GM23248 (cell line): ENCODE results near the gene MAP4K1. TPM values are rescaled to one million over a fixed set of nuclear protein-coding genes. Genes with fewer than 3 reads are reported as not detected.

Source experiments
- DNase-seq: peaks from one replicate; pipeline ENCODE4 v3.0.0-alpha.2; 2015
- H2AFZ ChIP-seq: fragments of 200-600 bp; sonication (generic); 2 replicates; pipeline ENCODE4 v1.6.1; 2016; ENCODE audit warnings: antibody characterized with exemption
- H3F3A ChIP-seq: fragments of 200-600 bp; sonication (generic); 2 replicates; pipeline ENCODE4 v1.6.1; 2016; ENCODE audit warnings: mild to moderate bottlenecking, antibody characterized with exemption, mixed run types; ENCODE audit not compliant: insufficient read depth
- H3K27ac ChIP-seq: fragments of 200-600 bp; sonication (generic); 2 replicates; pipeline ENCODE4 v1.5.1; 2016; ENCODE audit warnings: mild to moderate bottlenecking
- H3K27me3 ChIP-seq: fragments of 200-600 bp; sonication (generic); replicated peaks from 2 replicates; pipeline ENCODE4 v1.6.1; 2016; ENCODE audit warnings: mild to moderate bottlenecking; ENCODE audit not compliant: insufficient read depth
- H3K36me3 ChIP-seq: fragments of 200-600 bp; sonication (generic); 2 replicates; pipeline ENCODE4 v1.6.1; 2016; ENCODE audit warnings: low read depth, mild to moderate bottlenecking
- H3K4me1 ChIP-seq: fragments of 200-600 bp; sonication (generic); 2 replicates; pipeline ENCODE4 v1.6.1; 2016; ENCODE audit warnings: mild to moderate bottlenecking; ENCODE audit not compliant: insufficient read depth
- H3K4me2 ChIP-seq: fragments of 200-600 bp; sonication (generic); one replicate; pipeline ENCODE4 v1.6.1; 2016; ENCODE audit warnings: mild to moderate bottlenecking; ENCODE audit not compliant: unreplicated experiment
- H3K4me3 ChIP-seq: fragments of 200-600 bp; sonication (generic); 2 replicates; pipeline ENCODE4 v1.5.1; 2016; ENCODE audit warnings: mild to moderate bottlenecking
- H3K79me2 ChIP-seq: fragments of 200-600 bp; sonication (generic); 2 replicates; pipeline ENCODE4 v1.6.1; 2016; ENCODE audit warnings: mild to moderate bottlenecking; ENCODE audit not compliant: insufficient read depth
- H3K9ac ChIP-seq: fragments of 200-600 bp; sonication (generic); 2 replicates; pipeline ENCODE4 v1.6.1; 2016; ENCODE audit warnings: mild to moderate bottlenecking
- H3K9me2 ChIP-seq: fragments of 200-600 bp; sonication (generic); 2 replicates; pipeline ENCODE4 v1.6.1; 2016; ENCODE audit warnings: mixed run types, mild to moderate bottlenecking, moderate library complexity; ENCODE audit not compliant: insufficient read depth
- H3K9me3 ChIP-seq: fragments of 200-600 bp; sonication (generic); one replicate; pipeline ENCODE4 v1.6.1; 2017; ENCODE audit warnings: low read depth
- H4K20me1 ChIP-seq: fragments of 200-600 bp; sonication (generic); 2 replicates; pipeline ENCODE4 v1.6.0; 2016; ENCODE audit not compliant: insufficient read depth
- EZH2 ChIP-seq: fragments of 200-600 bp; sonication (generic); IDR thresholded peaks from 2 replicates; pipeline ENCODE4 v1.6.1; 2018; ENCODE audit warnings: antibody characterized with exemption, mild to moderate bottlenecking; ENCODE audit not compliant: insufficient read depth, poor library complexity, severe bottlenecking
- EZH2phosphoT487 ChIP-seq: fragments of 200-600 bp; sonication (generic); IDR thresholded peaks from 2 replicates; pipeline ENCODE4 v1.6.1; 2018; ENCODE audit warnings: antibody characterized with exemption, moderate library complexity, mild to moderate bottlenecking, low read depth; ENCODE audit not compliant: insufficient read depth
- WGBS, 2 experiments: methylation state at CpG; one replicate each; pipeline ENCODE4 v1.1.6; 2015 to 2017; ENCODE audit warnings: low lambda C conversion rate in 2 of 2, low coverage in 1 of 2; ENCODE audit errors: missing lambda C conversion rate in 2 of 2; 5-methylcytosine and 5-hydroxymethylcytosine counted together
- in situ Hi-C: fragments of 300-500 bp; cut with MboI; formaldehyde crosslinking; loops from 2 replicates; pipeline ENCODE4 v1.15.0; 2020
- polyA plus RNA-seq: library from polyadenylated mRNA; unstranded; fragments of >200 nt; fragmentation: Nextera tagmentation; extraction: Ambion mirVana; gene quantifications from 2 replicates; pipeline ENCODE4 v1.2.1, GENCODE V29; 2016
- total RNA-seq: library from RNA; depleted of rRNA; stranded (reverse); fragments of >200 nt; shearing (Covaris generic); gene quantifications from 2 replicates; pipeline ENCODE4 v1.2.3, GENCODE V29; 2014

The MAP4K1 gene
- total and polyA plus RNA-seq, 2 experiments from 2014 or later: 0.63 TPM; not detected in 1

GRCh38 chr19:38563475-38563874, 54.3 kb downstream of the MAP4K1 start:
- Histone ChIP-seq H2AFZ (no peak overlapping the region), H4K20me1 (no peaks in the 10 kb centered on the region), H3K27me3 (peaks cover 13% of the 10 kb centered on the region), H3K9me2 (no peaks in the 10 kb centered on the region), H3K27ac (no peak overlapping the region), H3K9me3 (no peaks in the 10 kb centered on the region), H3K4me3 (no peak overlapping the region), H3K4me2 (no peak overlapping the region), H3K79me2 (no peaks in the 10 kb centered on the region), H3K36me3 (no peaks in the 10 kb centered on the region), H3K4me1 (peaks cover 7% of the 10 kb centered on the region), H3F3A (peaks cover 4% of the 10 kb centered on the region; the same call in 1 of the 2 replicates), H3K9ac (no peak overlapping the region)
- TF ChIP-seq EZH2: no peak
- TF ChIP-seq EZH2phosphoT487: no peak
- no peak for DNase-seq
- WGBS, 2 experiments: 81 to 82% methylated on average over 9 of the region's 9 CpGs
- in situ Hi-C loops: no loop called here

GRCh38 chr19:38562096-38562495, 55.7 kb downstream of the MAP4K1 start:
- DNase-seq: no peak
- peaks cover 7% of the 10 kb centered on the region for H3K4me1 ChIP-seq
- H3K4me3 ChIP-seq: no peak overlapping the region
- H3K9me2 ChIP-seq: no peaks in the 10 kb centered on the region
- H3K9me3 ChIP-seq: no peaks in the 10 kb centered on the region
- no peaks in the 10 kb centered on the region for H4K20me1 ChIP-seq
- H3K36me3 ChIP-seq: no peaks in the 10 kb centered on the region
- 36 to 64% methylated on average over 6 of the region's 6 CpGs for WGBS, 2 experiments
- no peak overlapping the region for H2AFZ ChIP-seq
- no peak overlapping the region for H3K27ac ChIP-seq
- no peaks in the 10 kb centered on the region for H3K79me2 ChIP-seq
- no peak overlapping the region for H3K9ac ChIP-seq
- H3K4me2 ChIP-seq: no peak overlapping the region
- peaks cover 13% of the 10 kb centered on the region for H3K27me3 ChIP-seq
- no peak for TF ChIP-seq EZH2phosphoT487
- TF ChIP-seq EZH2: no peak
- peaks cover 4% of the 10 kb centered on the region; the same call in 1 of the 2 replicates for H3F3A ChIP-seq
- in situ Hi-C loops: no loop called here

- no peak overlapping the region for H2AFZ ChIP-seq
- WGBS, 2 experiments: 58 to 64% methylated on average over 11 of the region's 11 CpGs
- H3K79me2 ChIP-seq: no peaks in the 10 kb centered on the region
- peaks cover 13% of the 10 kb centered on the region for H3K27me3 ChIP-seq
- H3K4me3 ChIP-seq: no peak overlapping the region
- H3K9me3 ChIP-seq: no peaks in the 10 kb centered on the region
- H4K20me1 ChIP-seq: no peaks in the 10 kb centered on the region
- TF ChIP-seq EZH2: no peak
- TF ChIP-seq EZH2phosphoT487: no peak
- no peak overlapping the region for H3K27ac ChIP-seq
- in situ Hi-C loops: no loop called here
- peaks cover 4% of the 10 kb centered on the region; the same call in 1 of the 2 replicates for H3F3A ChIP-seq
- H3K9ac ChIP-seq: no peak overlapping the region
- H3K9me2 ChIP-seq: no peaks in the 10 kb centered on the region
- no peaks in the 10 kb centered on the region for H3K36me3 ChIP-seq
- H3K4me2 ChIP-seq: no peak overlapping the region
- peaks cover 7% of the 10 kb centered on the region for H3K4me1 ChIP-seq
- no peak for DNase-seq
Measured at GRCh38 chr19:38561658-38562057, 56.1 kb downstream of the MAP4K1 start.

- Histone ChIP-seq H3K36me3 (no peaks in the 10 kb centered on the region), H3K9me3 (no peaks in the 10 kb centered on the region), H4K20me1 (no peaks in the 10 kb centered on the region), H3K4me1 (peaks cover 7% of the 10 kb centered on the region), H3K27ac (no peak overlapping the region), H3F3A (peaks cover 4% of the 10 kb centered on the region; the same call in 1 of the 2 replicates), H3K9ac (no peak overlapping the region), H2AFZ (no peak overlapping the region), H3K9me2 (no peaks in the 10 kb centered on the region), H3K27me3 (peaks cover 13% of the 10 kb centered on the region), H3K4me3 (no peak overlapping the region), H3K4me2 (no peak overlapping the region), H3K79me2 (no peaks in the 10 kb centered on the region)
- TF ChIP-seq EZH2 (no peak), EZH2phosphoT487 (no peak)
- 87 to 88% methylated on average over 41 to 42 of the region's 42 CpGs for WGBS, 2 experiments
- in situ Hi-C loops: no loop called here
- no peak for DNase-seq
Measured at GRCh38 chr19:38561053-38561606, 56.6 kb downstream of the MAP4K1 start.
